H54 (cell line): ENCODE measurements around the gene PMAIP1.

Experiments used
- DNase-seq: peaks from one replicate; pipeline ENCODE4 v3.0.0; 2011; ENCODE audit warnings: low spot score, mixed read lengths; ENCODE audit not compliant: insufficient read length
- FAIRE-seq: peaks from 3 replicates; lab custom pipeline; 2011; peaks lifted over from hg19 to GRCh38; lab: Jason Lieb, UNC
- POLR2A ChIP-seq: IDR thresholded peaks from 2 replicates; pipeline ENCODE4 v1.6.1; 2011; ENCODE audit warnings: low read depth, mild to moderate bottlenecking, low read length

PMAIP1 gene

DNA sequence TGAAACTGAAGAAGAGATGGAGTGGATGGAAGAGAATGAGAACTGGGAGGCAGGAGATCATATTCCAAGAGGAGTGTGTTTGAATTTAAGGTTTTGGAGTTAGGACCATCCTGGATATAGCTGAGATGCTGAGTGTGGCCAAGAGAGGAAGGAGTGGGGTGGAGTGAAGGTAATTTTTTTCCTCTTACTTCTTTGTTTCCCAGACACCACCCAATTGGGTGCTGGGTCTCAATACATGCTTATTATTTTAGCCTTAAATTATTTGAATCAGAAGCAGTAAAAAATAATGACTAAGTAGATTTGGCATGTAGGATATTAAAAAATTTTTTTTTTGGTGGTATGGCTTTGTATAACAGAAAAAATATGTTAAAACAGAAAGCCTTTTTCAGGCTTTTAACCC, 39.3 kb downstream of the PMAIP1 start:
- no peak for FAIRE-seq
- no peak for TF ChIP-seq POLR2A

GRCh38 chr18:59940068-59940467, 40.3 kb downstream of the PMAIP1 start:
- no peak for FAIRE-seq
- TF ChIP-seq POLR2A, result no peak
- DNase-seq, result no peak

More for the DNA sequence above, 39.3 kb downstream of the PMAIP1 start:
- no peak for DNase-seq

GRCh38 chr18:59941331-59941730, 41.5 kb downstream of the PMAIP1 start:
- FAIRE-seq (no peak), DNase-seq (no peak)
- TF ChIP-seq POLR2A, result no peak

GRCh38 chr18:59942601-59943000, 42.8 kb downstream of the PMAIP1 start:
- no peak for TF ChIP-seq POLR2A
- no peak for FAIRE-seq
- DNase-seq, result no peak

DNA sequence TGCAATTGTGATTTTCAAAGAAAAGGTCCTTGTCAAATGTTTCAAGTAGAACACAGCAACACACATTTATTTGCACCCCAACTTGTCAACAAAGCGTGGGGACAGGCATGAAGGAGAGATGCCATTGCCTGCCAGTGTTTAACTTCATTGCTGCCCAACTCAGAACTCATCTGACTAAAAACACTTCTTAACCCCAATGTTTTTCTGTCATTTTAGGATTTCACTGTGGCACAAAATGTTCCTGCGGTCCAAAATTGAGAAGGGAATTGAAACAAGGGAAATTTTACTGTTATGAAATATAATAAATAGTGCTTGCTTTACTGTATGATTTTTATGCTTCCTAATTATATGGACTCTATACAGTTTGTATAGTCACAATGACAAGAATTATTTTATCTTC, 45.7 kb downstream of the PMAIP1 start:
- FAIRE-seq, result no peak
- no peak for TF ChIP-seq POLR2A
- DNase-seq, result no peak

GRCh38 chr18:59950215-59950944, 50.6 kb downstream of the PMAIP1 start:
- TF ChIP-seq POLR2A, result no peak
- DNase-seq, result no peak
- FAIRE-seq, result no peak

GRCh38 chr18:59951591-59951990, 51.8 kb downstream of the PMAIP1 start:
- DNase-seq, result no peak
- no peak for FAIRE-seq
- TF ChIP-seq POLR2A, result no peak

DNA sequence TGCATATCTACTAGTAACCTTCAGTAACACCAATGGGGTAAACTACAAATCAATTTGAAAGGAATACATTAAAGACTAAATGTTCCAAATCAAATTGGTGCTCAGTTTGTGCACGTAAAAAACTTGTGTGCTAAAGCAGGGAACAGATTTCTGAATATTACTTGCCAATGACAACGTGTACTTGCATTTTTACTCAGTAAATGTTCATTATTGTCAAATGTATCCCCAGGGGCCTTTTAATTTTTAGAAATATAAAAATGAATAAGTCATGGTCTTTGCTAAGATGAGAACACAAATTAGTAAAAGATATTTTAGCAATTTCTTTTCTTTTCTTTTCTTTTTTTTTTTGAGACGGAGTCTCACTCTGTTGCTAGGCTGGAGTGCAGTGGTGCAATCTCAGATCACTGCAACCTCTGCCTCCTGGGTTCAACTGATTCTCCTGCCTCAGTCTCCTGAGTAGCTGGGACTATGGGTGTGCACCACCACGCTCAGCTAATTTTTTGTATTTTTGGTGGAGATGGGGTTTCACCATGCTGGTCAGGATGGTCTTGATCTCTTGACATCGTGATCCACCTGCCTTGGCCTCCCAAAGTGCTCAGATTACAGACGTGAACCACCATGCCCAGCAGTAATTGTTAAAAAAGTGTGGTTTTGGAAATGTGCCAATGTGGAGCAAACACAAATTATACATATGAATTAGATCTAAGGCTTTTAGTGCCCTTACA, 52.6 kb downstream of the PMAIP1 start:
- FAIRE-seq, result no peak
- no peak for DNase-seq
- no peak for TF ChIP-seq POLR2A
